Stimulated activated CD4-positive, alpha-beta T cell treated with anti-CD3 and anti-CD28 coated beads, Interleukin-4, amount 100 ng/mL, for 1 hour (primary cell): ENCODE results near the gene TAS2R40.
"Not testable (repeated sequence)": the region's sequence is repeated elsewhere in the genome, so short reads cannot be mapped to it uniquely, and the experiment has no call there.

Source experiments
- DNase-seq: peaks from one replicate; pipeline ENCODE4 v3.0.0-alpha.2; 2020

The TAS2R40 gene

DNA sequence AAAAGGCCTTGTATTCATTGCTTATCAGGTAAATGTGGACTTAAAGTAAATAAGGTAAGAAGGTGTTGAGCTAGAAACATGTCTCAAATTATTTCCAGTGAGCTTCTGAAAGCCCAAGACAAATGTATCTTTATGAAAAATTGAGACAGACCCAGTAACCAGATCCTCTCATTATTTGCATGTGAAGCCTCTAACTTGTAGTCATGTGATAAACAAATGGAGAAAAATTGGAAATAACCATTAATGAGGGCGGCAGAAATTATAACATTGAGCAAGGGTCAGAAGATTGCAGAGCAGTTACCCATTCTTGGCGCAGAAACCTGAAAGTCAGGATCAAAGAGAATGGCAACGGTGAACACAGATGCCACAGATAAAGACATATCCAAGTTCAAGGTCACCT, at the start of gene TAS2R40:
TSS of gene TAS2R40 (plus strand) at position 301 of the 400 bp plus-strand sequence. CDS start at position 343, 42 bp downstream.
- no peak for DNase-seq

DNA sequence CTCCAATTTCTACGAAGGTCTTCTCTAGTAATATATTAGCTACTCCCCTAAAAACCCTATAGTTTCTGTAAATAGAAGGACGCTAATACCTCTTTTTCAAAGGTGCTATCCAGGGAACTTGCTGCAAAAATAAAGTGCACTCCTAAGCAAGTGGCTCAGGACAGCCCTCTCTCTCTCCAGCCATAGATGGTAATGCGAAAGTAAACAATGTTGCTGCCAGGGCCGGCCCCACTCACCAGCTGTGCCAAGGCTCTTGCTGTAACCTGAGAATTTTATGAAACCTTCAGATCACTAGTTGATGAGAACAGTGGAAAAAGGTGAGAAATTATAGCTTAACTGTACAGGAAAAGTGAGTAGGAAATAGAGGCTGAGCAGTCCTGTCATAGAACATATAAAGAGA, 49.5 kb upstream of the TAS2R40 start:
- no peak for DNase-seq

DNA sequence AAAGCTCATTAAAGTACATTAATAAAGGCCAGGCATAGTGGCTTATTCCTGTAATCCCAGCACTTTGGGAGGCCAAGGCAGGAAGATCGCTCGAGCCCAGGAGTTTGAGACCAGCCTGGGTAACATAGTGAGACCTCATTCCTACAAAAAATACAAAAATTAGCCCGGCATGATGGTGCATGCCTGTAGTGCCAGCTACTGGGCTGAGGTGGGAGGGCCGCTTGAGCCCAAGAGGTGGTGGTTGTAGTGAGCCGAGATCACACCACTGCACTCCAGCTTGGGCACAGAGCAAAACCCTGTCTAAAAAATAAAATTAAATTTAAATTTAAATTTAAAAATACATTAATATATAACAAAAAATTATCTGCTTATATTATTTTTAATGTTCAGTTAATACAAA, 45.7 kb upstream of the TAS2R40 start:
- no peak for DNase-seq

DNA sequence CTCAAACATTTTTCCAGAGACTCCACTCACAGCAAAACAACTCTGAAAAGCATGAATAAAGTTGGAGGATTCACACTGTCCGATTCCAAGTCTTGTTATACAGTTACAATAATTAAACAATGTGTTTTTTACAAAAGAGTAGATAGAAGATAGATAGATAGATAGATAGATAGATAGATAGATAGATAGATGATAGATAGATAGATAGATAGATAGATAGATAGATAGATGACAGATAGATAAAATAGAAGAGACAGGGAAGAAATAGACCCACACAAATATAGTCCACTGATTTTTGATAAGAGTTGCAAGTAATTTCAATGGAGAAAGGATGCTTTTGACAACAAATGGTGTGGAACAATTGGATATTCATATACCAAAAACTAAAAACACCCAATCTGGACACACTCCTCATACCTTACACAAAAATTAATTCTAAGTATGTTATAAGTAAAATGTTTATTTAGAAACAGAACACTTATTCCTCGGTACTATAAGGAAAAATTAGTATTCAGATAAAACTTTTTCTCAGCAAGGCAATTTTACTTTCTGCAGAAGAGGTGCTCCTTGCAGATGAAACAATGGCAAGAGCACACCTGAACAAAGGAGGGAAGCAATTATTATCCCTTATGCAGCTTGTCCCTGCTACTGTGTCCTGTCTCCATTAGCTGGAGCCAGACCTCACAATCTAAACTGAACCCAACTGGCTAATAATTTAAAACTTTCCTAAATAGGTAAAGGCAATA, 44.3 kb upstream of the TAS2R40 start:
- DNase-seq = no peak

DNA sequence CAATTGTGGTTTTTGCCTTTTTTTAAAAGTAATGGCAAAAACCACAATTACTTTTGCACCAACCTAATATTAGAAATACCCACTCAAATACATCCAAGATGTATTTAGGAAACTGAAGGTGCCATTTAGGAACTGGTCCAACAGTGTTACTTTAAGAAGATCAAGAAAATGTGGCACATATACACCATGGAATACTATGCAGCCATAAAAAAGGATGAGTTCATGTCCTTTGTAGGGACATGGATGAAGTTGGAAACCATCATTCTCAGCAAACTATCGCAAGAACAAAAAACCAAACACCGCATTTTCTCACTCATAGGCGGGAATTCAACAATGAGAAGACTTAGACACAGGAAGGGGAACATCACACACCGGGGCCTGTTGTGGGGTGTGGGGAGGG, 41.1 kb upstream of the TAS2R40 start:
- not testable (repeated sequence) for DNase-seq

DNA sequence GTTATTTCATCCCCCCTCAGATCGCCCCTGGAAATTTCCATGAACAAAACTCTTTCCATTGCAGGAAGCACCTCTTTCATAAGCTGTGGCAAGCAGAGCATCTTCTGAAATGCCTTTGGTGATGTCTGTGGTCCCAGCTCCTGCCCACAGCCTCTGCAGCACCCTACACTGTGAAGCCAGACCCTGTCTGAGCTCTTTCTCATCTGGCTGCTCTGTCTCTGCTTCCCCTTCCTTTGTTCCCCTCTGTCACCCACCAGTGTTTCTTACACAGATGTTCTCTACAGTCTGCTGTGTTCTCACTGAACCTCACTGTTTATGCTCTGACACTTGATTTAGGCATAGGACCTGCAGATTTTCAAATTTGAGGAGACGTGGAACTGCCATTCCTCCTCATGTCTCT, 40.5 kb upstream of the TAS2R40 start:
- no peak for DNase-seq

DNA sequence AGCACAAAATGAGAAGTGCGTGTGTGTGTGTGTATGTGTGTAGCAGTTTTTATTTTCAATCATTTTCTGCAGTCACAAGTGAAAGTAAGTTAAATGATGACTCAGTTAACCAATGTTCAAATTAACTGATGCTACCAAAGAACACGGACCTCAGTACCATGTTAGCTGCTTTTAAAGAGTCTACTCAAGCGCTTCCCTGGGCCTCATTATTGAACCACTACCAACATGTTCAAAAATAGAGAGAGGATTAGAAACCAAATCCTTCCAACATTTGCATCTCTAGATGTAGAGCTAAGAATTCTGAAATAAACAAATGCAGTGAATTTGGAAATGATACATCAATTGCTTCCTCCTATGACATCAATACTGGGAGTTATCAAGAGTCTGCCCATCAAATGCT, 38.8 kb upstream of the TAS2R40 start, which contains the start of gene TAS2R39:
TSS of gene TAS2R39 (plus strand) at position 396 of the 400 bp plus-strand sequence. CDS start at position 396, 0 bp downstream.
- no peak for DNase-seq

DNA sequence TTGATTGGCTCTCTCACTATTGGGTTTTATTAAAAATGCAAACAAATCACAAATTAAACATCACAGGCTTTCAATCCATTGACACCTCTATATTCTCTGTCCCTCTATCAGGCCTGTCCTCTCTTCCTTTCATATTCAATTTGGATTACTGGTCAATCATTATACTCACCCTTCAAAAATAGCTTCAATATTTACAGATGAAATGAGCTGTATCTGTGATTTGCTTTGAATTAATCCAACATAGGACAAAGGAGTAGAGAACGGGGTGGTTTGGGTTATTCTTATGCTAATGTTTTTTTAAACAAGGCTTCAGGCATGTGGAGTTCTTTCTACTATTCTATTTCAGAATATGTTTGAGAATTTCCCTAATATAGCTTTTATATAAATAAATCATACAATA, 36.3 kb upstream of the TAS2R40 start:
- DNase-seq = no peak

DNA sequence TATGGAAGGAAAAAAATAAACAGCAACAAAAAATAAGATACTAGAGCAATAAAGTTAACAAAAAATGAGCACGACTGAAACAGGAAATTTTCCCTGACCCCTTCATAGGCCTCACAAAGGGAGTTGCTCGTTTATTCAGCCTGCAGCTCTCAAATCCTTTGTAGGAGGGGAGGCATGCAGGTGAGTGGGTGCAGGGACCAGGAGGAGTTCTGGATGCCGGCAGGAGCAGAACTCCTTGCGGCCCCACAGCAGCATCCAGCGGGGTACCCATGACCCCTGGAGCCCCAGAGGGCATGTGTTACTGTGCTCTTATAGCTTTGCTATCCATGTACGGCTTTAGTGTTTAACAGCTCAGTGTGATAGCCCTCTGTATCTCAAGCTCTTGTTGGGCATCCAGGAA, 32.8 kb upstream of the TAS2R40 start:
- DNase-seq = no peak

DNA sequence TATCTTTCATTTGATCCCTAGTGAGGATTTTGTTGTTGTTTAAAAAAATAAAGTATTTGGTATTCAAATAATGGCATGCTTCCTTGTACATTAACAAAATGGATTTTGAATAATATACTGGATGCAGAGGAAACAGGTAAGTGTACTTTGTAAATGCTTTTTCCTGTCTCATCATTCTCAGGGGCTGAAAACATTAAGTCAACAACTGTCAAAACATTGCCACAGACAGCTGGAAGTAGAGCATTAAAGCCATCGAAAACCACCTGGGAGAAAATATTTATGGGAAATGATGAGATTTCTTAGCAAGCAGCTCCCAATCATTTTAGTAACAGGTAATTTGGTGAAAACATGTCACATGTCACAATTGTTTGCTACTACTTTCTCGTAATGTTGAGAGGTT, 28.0 kb upstream of the TAS2R40 start:
- DNase-seq = no peak

DNA sequence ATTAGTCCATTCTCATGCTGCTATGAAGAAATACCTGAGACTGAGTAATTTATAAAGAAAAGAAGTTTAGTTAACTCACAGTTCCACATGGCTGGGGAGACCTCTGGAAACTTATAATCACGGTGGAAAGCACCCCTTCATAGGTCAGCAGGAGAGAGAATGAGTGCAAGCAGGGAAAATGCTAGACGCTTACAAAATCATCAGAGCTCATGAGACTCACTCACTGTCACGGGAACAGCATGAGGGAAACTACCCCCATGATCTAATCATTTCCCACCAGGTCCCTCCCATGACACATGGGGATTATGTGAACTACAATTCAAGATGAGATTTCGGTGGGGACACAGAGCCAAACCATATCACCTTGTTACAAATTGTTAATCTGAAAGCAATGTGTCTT, 22.8 kb upstream of the TAS2R40 start:
- no peak for DNase-seq

DNA sequence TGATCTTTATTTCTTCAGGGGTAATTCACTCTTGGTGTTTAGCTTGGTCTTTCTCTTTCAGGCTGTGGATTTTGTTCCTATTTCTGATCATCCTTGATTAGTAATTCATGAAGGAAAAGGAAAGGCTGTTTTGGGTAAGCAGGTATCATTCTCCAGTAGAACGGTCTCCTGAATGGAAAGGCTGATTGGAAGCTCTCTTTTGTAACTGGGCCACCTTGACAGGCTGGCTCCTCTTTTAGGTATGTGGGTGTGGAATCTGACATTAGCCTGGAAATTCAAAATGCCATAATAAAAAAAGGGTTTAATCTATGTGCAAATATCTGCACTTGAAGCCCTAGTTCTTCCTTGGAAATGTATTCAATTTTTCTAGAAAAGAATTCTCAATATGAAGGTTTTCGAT, 19.7 kb upstream of the TAS2R40 start:
- DNase-seq = no peak

DNA sequence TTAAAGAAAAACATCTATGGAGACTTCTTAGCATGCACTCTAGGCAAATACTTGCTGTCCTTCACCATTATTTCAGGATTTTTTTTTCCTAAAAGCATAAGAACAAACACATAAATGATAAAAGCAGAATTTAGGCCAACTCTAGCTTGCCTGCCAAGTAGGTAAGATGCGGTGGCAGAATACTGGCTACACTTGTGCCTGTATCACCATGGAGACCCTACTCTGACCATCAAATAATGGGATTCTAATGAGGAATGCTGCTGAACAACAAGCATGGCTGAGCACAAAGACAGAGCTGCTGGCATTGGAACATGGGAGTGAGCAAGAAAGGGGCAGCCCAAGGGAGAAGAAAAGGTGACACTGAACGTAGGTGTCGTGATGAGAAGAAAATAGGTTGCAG, 18.5 kb upstream of the TAS2R40 start:
- DNase-seq = no peak

DNA sequence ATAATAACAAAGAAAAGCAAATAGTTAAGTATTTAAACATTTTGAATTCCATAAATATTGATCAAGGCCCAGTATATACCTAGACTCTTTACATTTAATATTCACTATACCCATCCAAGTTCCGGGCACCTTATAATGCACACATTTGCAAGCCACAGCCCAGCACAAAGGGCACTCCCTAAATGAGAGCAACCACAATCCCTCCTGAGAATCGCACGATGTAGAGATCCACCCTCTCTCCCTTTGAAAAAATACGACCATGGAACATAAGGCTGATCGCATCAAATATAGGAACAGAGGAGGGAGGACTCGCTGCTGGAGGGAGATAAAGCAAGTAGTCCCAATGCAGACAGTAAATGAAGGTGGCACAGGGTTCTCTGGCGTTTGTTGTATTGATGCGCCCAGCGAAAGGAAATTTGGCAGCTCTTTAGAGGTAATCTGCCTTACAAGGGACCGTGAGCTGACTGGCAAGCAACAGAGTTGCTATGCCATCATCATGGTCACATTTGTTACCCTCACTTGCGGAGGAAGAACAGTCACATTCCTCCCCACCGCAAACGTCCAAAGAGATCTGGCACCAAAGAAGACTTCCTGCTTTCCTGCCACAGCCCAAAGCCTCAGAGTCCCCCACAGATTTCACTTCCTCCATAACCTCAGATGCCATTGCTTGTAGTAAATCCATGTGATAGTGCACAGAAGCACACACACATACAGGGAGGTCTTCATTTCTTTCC, 16.1 kb upstream of the TAS2R40 start:
- DNase-seq = no peak

DNA sequence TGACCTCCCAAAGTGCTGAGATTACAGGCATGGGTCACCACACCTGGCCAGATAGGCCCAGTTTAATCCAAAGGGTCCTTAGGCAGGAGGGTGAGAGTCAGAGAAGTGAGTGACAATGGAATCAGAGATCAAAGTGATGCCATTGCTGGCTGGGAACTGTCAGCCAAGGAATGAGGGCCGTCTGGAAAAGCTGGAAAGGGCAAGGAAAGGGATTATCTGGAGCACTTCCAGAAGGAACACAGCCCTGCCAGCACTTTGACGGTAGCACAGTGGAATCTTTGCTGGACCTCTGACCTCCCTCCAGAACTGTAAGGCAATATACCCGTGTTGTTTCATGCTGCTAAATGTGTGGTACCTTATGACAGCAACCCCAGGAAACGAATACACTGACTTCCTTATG, 11.3 kb upstream of the TAS2R40 start:
- no peak for DNase-seq

DNA sequence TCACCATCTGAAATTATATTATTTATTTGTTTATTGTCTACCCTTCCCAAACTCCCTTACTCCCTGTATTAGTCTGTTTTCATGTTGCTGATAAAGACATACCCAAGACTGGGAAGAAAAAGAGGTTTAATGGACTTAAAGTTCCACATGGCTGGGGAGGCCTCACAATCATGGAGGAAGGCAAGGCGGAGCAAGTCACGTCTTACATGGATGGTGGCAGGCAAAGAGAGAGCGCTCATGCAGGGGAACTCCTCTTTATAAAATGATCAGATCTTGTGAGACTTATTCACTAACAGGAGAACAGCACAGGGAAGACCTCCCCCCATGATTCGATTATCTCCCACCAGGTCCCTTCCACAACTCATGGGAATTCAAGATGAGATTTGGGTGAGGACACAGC, 8.4 kb upstream of the TAS2R40 start:
- not testable (repeated sequence) for DNase-seq

DNA sequence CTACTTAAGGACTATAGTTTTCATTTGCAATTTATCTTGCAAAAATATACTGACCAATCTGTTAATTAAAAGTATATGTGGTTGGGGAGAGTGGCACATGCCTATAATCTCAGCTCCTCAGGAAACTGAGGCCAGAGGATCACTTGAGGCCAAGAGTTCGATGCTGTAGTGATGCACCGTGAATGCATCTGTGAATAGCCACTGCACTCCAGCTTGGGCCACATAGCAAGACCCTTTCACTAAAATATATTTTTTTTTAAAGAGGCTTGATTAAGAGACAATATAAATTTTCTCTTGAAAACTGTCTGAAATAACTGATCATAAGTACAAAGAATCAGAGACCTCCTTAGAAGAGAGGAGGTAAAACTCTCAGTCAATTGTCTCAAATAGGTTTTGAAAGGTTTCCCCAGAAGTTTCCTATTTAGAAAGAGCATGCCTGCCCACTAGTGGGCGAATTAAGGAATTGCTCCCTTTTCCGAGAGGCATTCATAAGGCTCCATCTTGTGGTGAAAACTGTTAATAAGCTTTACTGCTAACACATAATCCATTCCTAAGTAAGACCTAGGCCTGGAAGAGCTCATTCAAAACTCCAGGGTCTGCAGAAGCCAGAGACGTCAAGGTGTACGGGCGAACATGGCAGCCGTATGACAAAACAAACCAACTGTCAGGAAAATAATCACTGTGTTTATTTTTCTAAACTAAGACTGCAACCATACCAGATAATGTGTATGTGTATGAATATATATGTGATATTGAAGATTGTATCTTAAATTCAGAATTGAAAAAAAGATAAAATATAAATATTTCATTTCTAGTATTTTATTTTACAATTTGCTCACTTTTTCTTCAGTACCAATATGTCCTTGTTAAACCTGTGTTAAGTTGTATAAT, 6.8 kb upstream of the TAS2R40 start:
- peak; percentile 32 for DNase-seq

DNA sequence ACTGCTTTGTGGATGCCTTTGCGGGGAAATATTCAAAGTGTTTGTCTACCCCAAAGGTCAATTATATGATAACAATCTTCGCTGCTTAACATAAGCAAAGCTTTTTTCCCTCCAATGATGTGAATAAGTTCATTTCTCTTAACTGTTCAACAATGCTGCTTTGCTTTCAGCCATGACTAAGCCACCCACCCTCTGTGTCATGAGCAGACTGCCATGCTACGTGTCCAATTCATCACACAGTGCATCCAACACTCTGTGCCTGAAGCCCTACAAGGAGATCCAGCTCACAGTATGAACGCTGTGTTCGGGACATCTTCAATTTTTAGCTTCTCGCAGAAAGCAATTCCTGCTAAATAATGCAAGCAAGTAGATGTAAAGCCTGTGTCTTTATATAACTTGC, 5.7 kb upstream of the TAS2R40 start:
- DNase-seq = no peak

DNA sequence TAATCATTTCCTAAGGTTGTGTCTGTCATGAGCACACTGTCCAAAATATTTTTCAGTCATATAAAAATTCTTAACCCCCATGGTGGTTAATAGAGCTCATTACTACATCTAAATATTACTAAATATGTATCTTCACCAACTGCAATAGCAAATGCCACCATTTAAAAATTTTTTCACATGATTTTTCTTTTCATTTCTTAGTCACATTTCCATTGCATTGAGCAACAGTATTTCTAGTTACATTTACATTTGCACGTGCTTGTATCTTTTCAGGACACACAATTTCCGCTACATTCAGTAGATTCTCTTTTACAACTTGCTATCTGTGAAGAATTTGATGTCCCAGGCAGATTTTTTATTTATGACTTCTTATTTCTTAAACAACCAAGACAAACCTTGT, 5.2 kb upstream of the TAS2R40 start:
- DNase-seq = no peak

DNA sequence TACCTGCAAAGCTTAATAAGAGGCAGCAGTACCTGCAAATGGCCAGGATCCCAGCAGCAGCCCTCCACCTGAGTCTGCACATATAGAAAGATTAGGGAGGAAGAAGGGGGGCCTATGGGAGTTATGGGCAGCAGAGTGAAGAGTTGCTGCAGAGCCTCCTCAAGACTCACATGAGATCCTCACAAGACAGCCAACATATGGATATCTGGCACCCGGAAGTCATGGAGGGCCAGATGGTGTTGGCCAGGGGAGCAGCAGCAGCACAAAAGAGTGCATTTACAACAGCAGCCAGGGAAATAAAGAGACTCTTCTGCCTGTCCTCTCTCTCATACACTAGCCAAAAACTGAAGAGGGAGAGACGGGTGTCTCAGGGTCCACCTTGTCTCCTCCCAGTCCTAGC, 4.0 kb upstream of the TAS2R40 start:
- DNase-seq = no peak

DNA sequence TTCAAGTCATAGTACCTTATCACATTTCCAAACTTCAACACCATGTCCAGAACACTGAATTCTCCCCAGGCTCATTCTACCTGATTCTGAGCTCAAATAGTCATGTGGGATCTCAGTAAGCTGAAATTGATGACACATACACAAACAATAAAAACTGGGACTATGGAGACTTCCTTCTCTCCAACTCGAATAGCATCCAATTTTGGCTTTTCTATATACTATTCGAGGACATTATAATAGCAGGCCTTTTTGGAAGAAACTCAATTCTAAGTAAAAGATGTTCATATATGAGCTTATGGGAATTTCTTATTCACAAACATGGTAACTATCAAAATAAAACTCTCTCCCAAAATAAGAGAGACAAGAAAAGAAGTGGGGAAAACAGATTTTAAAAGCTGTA, 551 bp upstream of the TAS2R40 start:
- DNase-seq = no peak

DNA sequence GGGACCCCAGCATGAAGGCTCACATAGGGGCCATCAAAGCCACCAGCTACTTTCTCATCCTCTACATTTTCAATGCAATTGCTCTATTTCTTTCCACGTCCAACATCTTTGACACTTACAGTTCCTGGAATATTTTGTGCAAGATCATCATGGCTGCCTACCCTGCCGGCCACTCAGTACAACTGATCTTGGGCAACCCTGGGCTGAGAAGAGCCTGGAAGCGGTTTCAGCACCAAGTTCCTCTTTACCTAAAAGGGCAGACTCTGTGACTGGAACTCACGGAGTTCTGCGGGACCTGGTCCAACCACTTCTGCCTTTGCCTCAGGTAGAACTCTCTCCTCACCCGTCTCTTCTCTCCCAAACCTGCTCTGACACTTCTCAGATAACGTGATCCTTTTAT, 945 bp downstream of the TAS2R40 start:
- DNase-seq = no peak

DNA sequence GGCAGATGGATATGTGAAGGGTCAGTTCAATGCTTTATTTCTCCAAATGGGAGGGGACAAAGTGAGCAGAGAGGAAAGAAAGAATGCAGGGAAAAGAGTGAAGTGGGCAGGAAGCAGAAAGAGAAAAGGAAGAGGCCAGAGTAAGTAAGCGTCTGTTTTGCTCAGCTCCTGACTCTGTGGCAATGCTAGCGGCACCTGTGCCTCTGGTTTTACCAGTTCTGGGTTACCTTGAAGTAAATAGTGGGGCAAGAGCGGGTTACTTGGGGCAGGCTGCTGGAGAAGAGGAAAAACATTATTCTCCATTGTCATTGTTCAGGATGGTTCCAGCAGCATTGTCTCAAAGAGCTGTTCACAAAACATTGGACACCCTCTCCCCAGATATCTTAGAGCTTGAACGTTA, 1.9 kb downstream of the TAS2R40 start:
- no peak for DNase-seq

DNA sequence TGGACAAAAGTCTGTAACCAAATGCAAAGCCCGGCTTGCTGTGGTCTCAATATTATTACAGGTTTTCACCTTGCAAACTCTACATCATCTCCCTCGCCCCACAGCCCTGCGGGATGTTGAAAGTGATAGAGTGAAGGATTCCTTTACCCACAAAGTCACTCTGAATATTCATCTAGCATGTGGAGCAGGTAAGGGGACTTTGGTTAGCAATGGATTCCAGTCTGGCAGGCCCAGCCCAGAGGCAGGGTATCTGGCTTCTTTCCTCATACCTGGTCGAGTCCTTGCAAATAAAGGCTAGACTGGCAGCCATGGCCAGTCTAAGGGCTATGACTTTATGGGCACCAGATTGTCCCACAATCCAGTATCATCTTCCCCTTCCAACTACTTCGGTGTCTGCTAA, 3.2 kb downstream of the TAS2R40 start:
- DNase-seq = no peak
